K562 (cell line): ENCODE results near the gene FIBP. TPM values are rescaled to one million over a fixed set of nuclear protein-coding genes. Genes with fewer than 3 reads are reported as not detected.

ENCODE experiments used
- ATAC-seq: fragments of 200-7000 bp; cut with Tn5 transposase; 3 replicates; pipeline ENCODE4 v1.9.1; 2020; ENCODE audit warnings: moderate library complexity
- BruUV-seq: library from RNA; stranded (reverse); fragments of 400-500 nt; replicated peaks from 2 replicates; lab custom pipeline; 2021; lab: Mats Ljungman, UMichigan
- CTCF ChIA-PET: fragments of 300-600 bp; formaldehyde crosslinking; extraction: SDS; loops from one replicate; lab custom pipeline; 2021; ENCODE audit warnings: low intra/inter-chr PET ratio; lab: Yijun Ruan, JAX
- POLR2A ChIA-PET: fragments of 300-600, 350-650 bp; sonication (Branson Sonifier 250); formaldehyde crosslinking; extraction: SDS; loops from one replicate; lab custom pipeline; 2021; ENCODE audit warnings: antibody characterized with exemption, inconsistent platforms; lab: Yijun Ruan, JAX
- DNase-seq, 4 experiments: peaks; one replicate each; pipeline versions ENCODE4 v3.0.0 to v3.0.0-alpha.2; 2011 to 2018; ENCODE audit warnings: low spot score in 3 of 4, mixed read lengths in 3 of 4; ENCODE audit errors: extremely low read depth in 1 of 4
- FAIRE-seq: peaks from 2 replicates; lab custom pipeline; 2011; peaks lifted over from hg19 to GRCh38; lab: Jason Lieb, UNC
- H2AFZ ChIP-seq: 2 replicates; pipeline ENCODE4 v1.6.0; 2011; ENCODE audit warnings: low read depth, low read length, control low read depth, inconsistent platforms
- H3K27ac ChIP-seq: fragments of 200-600 bp; 3 replicates; pipeline ENCODE4 v1.8.0; 2011; ENCODE audit warnings: low read depth, mild to moderate bottlenecking, control low read depth, inconsistent platforms, low read length, moderate library complexity, mixed read lengths; ENCODE audit errors: extremely low read depth
- H3K27me3 ChIP-seq, 2 experiments: fragments of 300-600 bp in 1 of 2; 2 replicates in 1 of 2; 3 replicates in 1 of 2; pipeline versions ENCODE4 v1.6.0 to v1.8.0; 2011; ENCODE audit warnings: inconsistent platforms in 2 of 2, low read length in 2 of 2, mild to moderate bottlenecking in 1 of 2, mixed read lengths in 1 of 2, moderate library complexity in 1 of 2; ENCODE audit not compliant: control insufficient read depth in 2 of 2, insufficient read depth in 2 of 2
- H3K36me3 ChIP-seq: fragments of 300-600 bp; 3 replicates; pipeline ENCODE4 v1.8.0; 2011; ENCODE audit warnings: mild to moderate bottlenecking, low read length, inconsistent platforms; ENCODE audit not compliant: control insufficient read depth, insufficient read depth
- H3K4me1 ChIP-seq, 2 experiments: fragments of 200-600 bp in 1 of 2; replicated peaks in 1 of 2; 2 replicates in 1 of 2; 3 replicates in 1 of 2; pipeline versions ENCODE4 v1.5.1 to v1.8.0; 2011; ENCODE audit warnings: inconsistent platforms in 2 of 2, low read length in 2 of 2, mild to moderate bottlenecking in 1 of 2, mixed read lengths in 1 of 2, moderate library complexity in 1 of 2; ENCODE audit not compliant: control insufficient read depth in 2 of 2, insufficient read depth in 2 of 2
- H3K4me2 ChIP-seq: 2 replicates; pipeline ENCODE4 v1.6.1; 2011; ENCODE audit warnings: low read length, control low read depth, inconsistent platforms, mixed read lengths; ENCODE audit not compliant: insufficient read depth
- H3K4me3 ChIP-seq: fragments of 200-600 bp; sonication (generic), shearing (Covaris generic); 2 replicates; pipeline ENCODE4 v1.5.1; 2016; ENCODE audit warnings: control low read depth, inconsistent platforms
- H3K79me2 ChIP-seq: fragments of 200-600 bp; 3 replicates; pipeline ENCODE4 v1.8.0; 2011; ENCODE audit warnings: low read length, inconsistent platforms; ENCODE audit not compliant: control insufficient read depth, insufficient read depth
- H3K9ac ChIP-seq, 2 experiments: 2 replicates each; pipeline versions ENCODE4 v1.6.0 to v1.6.1; 2011; ENCODE audit warnings: low read depth in 2 of 2, low read length in 2 of 2, control low read depth in 1 of 2, inconsistent platforms in 1 of 2, mild to moderate bottlenecking in 1 of 2, mixed read lengths in 1 of 2; ENCODE audit not compliant: insufficient read depth in 1 of 2
- H3K9me1 ChIP-seq: one replicate; pipeline ENCODE4 v1.6.0; 2011; ENCODE audit warnings: inconsistent platforms, mild to moderate bottlenecking, low read length, moderate library complexity; ENCODE audit not compliant: control insufficient read depth, insufficient read depth
- H3K9me3 ChIP-seq: replicated peaks from 2 replicates; pipeline ENCODE4 v1.5.1; 2011; ENCODE audit warnings: low read depth, low read length, inconsistent platforms; ENCODE audit not compliant: control insufficient read depth, insufficient read depth
- H4K20me1 ChIP-seq: replicated peaks from 2 replicates; pipeline ENCODE4 v1.6.1; 2011; ENCODE audit warnings: low read length, inconsistent platforms, mixed read lengths; ENCODE audit not compliant: control insufficient read depth, insufficient read depth
- ATF6 ChIP-seq: sonication (generic); formaldehyde crosslinking; IDR thresholded peaks from 2 replicates; pipeline ENCODE4 v1.4.0; 2020; ENCODE audit warnings: mild to moderate bottlenecking, missing genetic modification reagents
- CBX2 ChIP-seq: fragments of 200-600 bp; sonication (generic); IDR thresholded peaks from one replicate; pipeline ENCODE4 v1.6.1; 2012; ENCODE audit warnings: mild to moderate bottlenecking, low read length, inconsistent platforms; ENCODE audit not compliant: insufficient read depth, poor library complexity, severe bottlenecking
- CEBPZ ChIP-seq: fragments of 150-350 bp; IDR thresholded peaks from 2 replicates; pipeline ENCODE4 v1.6.1; 2014; ENCODE audit warnings: low read depth, mild to moderate bottlenecking, low read length, borderline replicate concordance
- ETV6 ChIP-seq, 3 experiments: fragments of 150-350 bp in 1 of 3; sonication (generic) in 1 of 3; formaldehyde crosslinking in 1 of 3; IDR thresholded peaks; 2 replicates each; pipeline versions ENCODE4 v1.6.1 to v1.8.0; 2014 to 2022; ENCODE audit warnings: borderline replicate concordance in 2 of 3, low read depth in 2 of 3, antibody characterized with exemption in 1 of 3, low read length in 1 of 3, mild to moderate bottlenecking in 1 of 3, missing genetic modification reagents in 1 of 3
- KHSRP ChIP-seq: fragments of 450-650 bp; IDR thresholded peaks from 2 replicates; pipeline ENCODE4 v1.6.1; 2017
- NCOA4 ChIP-seq: fragments of 450-650 bp; IDR thresholded peaks from 2 replicates; pipeline ENCODE4 v1.6.1; 2018; ENCODE audit warnings: mild to moderate bottlenecking; ENCODE audit not compliant: partially characterized antibody
- NR3C1 ChIP-seq: sonication (generic); formaldehyde crosslinking; IDR thresholded peaks from 2 replicates; pipeline ENCODE4 v1.8.1; 2022; ENCODE audit warnings: missing genetic modification reagents
- POLR2G ChIP-seq: fragments of 200-400 bp; formaldehyde crosslinking; IDR thresholded peaks from 2 replicates; pipeline ENCODE4 v1.6.1; 2017; ENCODE audit warnings: low read depth, mild to moderate bottlenecking, antibody characterized with exemption, low read length, moderate library complexity
- THRAP3 ChIP-seq: fragments of 450-650 bp; IDR thresholded peaks from 2 replicates; pipeline ENCODE4 v1.6.1; 2016; ENCODE audit warnings: mild to moderate bottlenecking, inconsistent platforms, borderline replicate concordance
- TRIM24 ChIP-seq, 2 experiments: fragments of 450-650 bp; IDR thresholded peaks; 2 replicates each; pipeline ENCODE4 v1.6.1; 2016
- YY1 ChIP-seq, 3 experiments: IDR thresholded peaks; 2 replicates each; pipeline ENCODE4 v1.6.1; 2011; ENCODE audit warnings: low read length in 2 of 3, mild to moderate bottlenecking in 2 of 3, moderate library complexity in 2 of 3, borderline replicate concordance in 1 of 3, control low read depth in 1 of 3, low read depth in 1 of 3; ENCODE audit not compliant: insufficient read depth in 3 of 3, insufficient replicate concordance in 2 of 3, control insufficient read depth in 1 of 3, insufficient read length in 1 of 3; ENCODE audit errors: extremely low read depth in 1 of 3
- ZBTB7A ChIP-seq: IDR thresholded peaks from 2 replicates; pipeline ENCODE4 v1.6.1; 2011; ENCODE audit warnings: low read depth, mild to moderate bottlenecking, low read length, moderate library complexity, borderline replicate concordance; ENCODE audit not compliant: control insufficient read depth
- WGBS: fragments of 100-300 bp; shearing (Covaris generic); methylation state at CpG from one replicate; pipeline ENCODE4 v1.1.6; 2016; ENCODE audit warnings: low coverage, mixed read lengths; ENCODE audit not compliant: insufficient coverage; ENCODE audit errors: missing lambda C conversion rate; 5-methylcytosine and 5-hydroxymethylcytosine counted together
- in situ Hi-C: fragments of 300-500 bp; cut with MboI; formaldehyde crosslinking; loops from 4 replicates; pipeline ENCODE4 v1.15.0; 2018; ENCODE audit warnings: inconsistent platforms, mixed read lengths
- intact Hi-C: fragments of 100-400 bp; cut with micrococcal nuclease; formaldehyde crosslinking; loops from 2 replicates; pipeline ENCODE4 v1.14.2; 2022
- polyA plus RNA-seq, 8 experiments: library from polyadenylated mRNA; depleted of rRNA in 4 of 8; stranded (reverse) in 5 of 8; unstranded in 3 of 8; fragments of >200 nt; fragmentation: Nextera tagmentation in 2 of 8; fragmentation: Illumina TruSeq in 1 of 8; extraction: Ambion mirVana in 2 of 8; extraction: Trizol in 1 of 8; gene quantifications; 2 replicates each; pipeline versions ENCODE4 v1.2.1 to v1.2.3, GENCODE V29; 2011 to 2014; ENCODE audit warnings: inconsistent platforms in 1 of 8, missing spikeins in 1 of 8
- total RNA-seq, 7 experiments: library from RNA; depleted of rRNA in 6 of 7; stranded (reverse); fragments of >200 nt in 6 of 7; fragmentation: Illumina TruSeq in 2 of 7; extraction: Trizol in 2 of 7; gene quantifications; 2 replicates each; pipeline versions ENCODE4 v1.2.1 to v1.2.3, GENCODE V29; 2011 to 2021; ENCODE audit warnings: low replicate concordance in 1 of 7
- TF ChIP-seq, protein P1 (sequence below), 2 experiments: fragments of 250-450 bp in 1 of 2; fragments of 450-650 bp in 1 of 2; sonication (Bioruptor Pico) in 1 of 2; IDR thresholded peaks; 2 replicates each; pipeline versions ENCODE4 v1.6.1 to v1.8.0; 2016 to 2021; ENCODE audit warnings: mild to moderate bottlenecking in 2 of 2, moderate library complexity in 2 of 2, missing compliant biosample characterization in 1 of 2, missing genetic modification characterization in 1 of 2

Gene FIBP
- total and polyA plus RNA-seq, 9 of the 15 experiments (the other 6 are each of a cell fraction or from before 2014, with no cell fraction given), result 41.2 to 79.2 (median 48.6) TPM

DNA sequence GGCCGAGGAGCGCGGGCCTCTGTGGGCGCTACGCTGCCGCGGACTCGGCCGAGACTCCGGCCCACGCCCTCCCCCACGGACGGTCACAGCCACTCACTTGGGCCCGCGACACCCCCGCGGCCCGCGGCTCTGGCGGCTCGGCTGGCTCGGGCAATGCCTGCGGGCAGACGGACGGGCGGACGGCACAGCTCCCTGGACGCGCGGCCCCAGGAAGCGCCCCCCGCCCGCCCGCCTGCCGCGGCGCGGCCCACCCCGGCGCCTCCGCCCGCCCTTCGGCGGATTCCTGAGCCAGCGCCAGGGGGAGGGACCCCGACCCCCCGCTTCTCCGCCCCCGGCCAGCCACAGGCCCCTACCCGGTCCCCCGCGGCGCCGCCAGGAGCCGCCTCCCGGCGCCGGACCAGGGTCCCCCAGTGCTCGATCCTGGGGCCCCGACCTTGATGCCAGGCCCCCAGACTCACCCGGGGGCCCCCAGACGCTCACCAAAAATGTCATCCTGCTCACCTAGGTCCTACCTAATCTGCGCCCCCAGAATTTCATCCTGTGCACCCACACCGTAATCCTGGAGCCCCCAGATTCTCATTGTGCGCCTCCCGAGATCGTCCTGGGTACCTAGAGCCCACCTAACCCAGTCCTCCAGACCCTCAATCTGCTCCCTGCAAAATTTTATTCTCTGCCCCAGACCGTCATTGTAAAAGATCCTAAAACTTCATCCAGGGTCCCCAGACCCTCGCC lies 15.5 kb downstream of the FIBP start, which contains the start of gene EFEMP2:
Gene EFEMP2 (minus strand): TSS at position 215 of the 732 bp plus-strand sequence. CDS start 446 bp downstream, outside the sequence.
- DNase-seq (peak in 1 of 4 experiments; percentile 44), FAIRE-seq (no peak), ATAC-seq (no peak)
- BruUV-seq, result no TSS peak
- in situ Hi-C loops, result no loop called here
- WGBS, result 33% methylated on average over 17 of the region's 69 CpGs
- Histone ChIP-seq H3K9me1 (no peaks in the 10 kb centered on the region), H3K36me3 (peaks cover 7% of the 10 kb centered on the region; the same call in 2 of the 3 replicates), H3K9ac (peak within 1 kb of the TSS; percentile 59 to 92), H3K4me2 (peak within 1 kb of the TSS; percentile 97), H3K4me1 (peaks cover 15 to 50% of the 10 kb centered on the region in 2 experiments), H3K27me3 (no peaks in the 10 kb centered on the region), H4K20me1 (no peaks in the 10 kb centered on the region), H3K4me3 (peak within 1 kb of the TSS; percentile 46), H3K79me2 (no peaks in the 10 kb centered on the region), H3K9me3 (no peaks in the 10 kb centered on the region), H2AFZ (peak within 1 kb of the TSS; percentile 97), H3K27ac (peak within 1 kb of the TSS; percentile 73)
- ChIA-PET POLR2A (interaction anchor here (1.4 to 8.2 kb wide), 4 partner anchors 10 to 46 kb away, joined by 7 to 151 read pairs (median 78); partner anchors contain the start of genes CCDC85B, CFL1, CTSW and FIBP), CTCF (no interaction called here)
- intact Hi-C loops, result no loop called here
- TF ChIP-seq NR3C1 (CRISPR knock-in tag) (no peak), TRIM24 (IDR thresholded peaks at IDR 0.05) (no peak), ZBTB7A (peak; percentile 23; the same call in 1 of the 2 replicates), ETV6 (IDR thresholded peaks at IDR 0.05; ENCODE audit: borderline replicate concordance in 1 of 2, low read depth in 2 of 2, low read length in 1 of 2) (no peak), ETV6 (CRISPR knock-in tag; IDR thresholded peaks at IDR 0.05; ENCODE audit: borderline replicate concordance) (no peak), ATF6 (CRISPR knock-in tag) (no peak), CBX2 (no peak), CEBPZ (no peak), POLR2G (peak; percentile 18; the same call in 1 of the 2 replicates), NCOA4 (no peak), THRAP3 (no peak), KHSRP (no peak), YY1 (IDR thresholded peaks at IDR 0.05; ENCODE audit: borderline replicate concordance in 1 of 3, control insufficient read depth in 1 of 3, extremely low read depth in 1 of 3, insufficient read depth in 3 of 3, insufficient read length in 1 of 3, insufficient replicate concordance in 2 of 3, low read depth in 1 of 3, low read length in 2 of 3) (no peak)
- TF ChIP-seq, protein P1, sequence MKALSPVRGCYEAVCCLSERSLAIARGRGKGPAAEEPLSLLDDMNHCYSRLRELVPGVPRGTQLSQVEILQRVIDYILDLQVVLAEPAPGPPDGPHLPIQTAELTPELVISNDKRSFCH (CRISPR knock-in tag; IDR thresholded peaks at IDR 0.05), result no peak
- TF ChIP-seq, protein P1 (tag; IDR thresholded peaks at IDR 0.05), result no peak
